Stimulated activated CD4-positive, alpha-beta T cell treated with anti-CD3 and anti-CD28 coated beads, Interleukin-15, amount 100 ng/mL, for 1 hour (primary cell): ENCODE data around the gene CCDC88A.
A peak's percentile ranks its signal among the peaks of the same experiment; 100 is the strongest.
"Not testable (repeated sequence)": the region's sequence is repeated elsewhere in the genome, so short reads cannot be mapped to it uniquely, and the experiment has no call there.

Source experiments
- DNase-seq, 2 donors: peaks; one replicate each; pipeline ENCODE4 v3.0.0-alpha.2; 2020; ENCODE audit warnings: low read depth in 1 of 2, low spot score in 1 of 2

The CCDC88A gene

DNA sequence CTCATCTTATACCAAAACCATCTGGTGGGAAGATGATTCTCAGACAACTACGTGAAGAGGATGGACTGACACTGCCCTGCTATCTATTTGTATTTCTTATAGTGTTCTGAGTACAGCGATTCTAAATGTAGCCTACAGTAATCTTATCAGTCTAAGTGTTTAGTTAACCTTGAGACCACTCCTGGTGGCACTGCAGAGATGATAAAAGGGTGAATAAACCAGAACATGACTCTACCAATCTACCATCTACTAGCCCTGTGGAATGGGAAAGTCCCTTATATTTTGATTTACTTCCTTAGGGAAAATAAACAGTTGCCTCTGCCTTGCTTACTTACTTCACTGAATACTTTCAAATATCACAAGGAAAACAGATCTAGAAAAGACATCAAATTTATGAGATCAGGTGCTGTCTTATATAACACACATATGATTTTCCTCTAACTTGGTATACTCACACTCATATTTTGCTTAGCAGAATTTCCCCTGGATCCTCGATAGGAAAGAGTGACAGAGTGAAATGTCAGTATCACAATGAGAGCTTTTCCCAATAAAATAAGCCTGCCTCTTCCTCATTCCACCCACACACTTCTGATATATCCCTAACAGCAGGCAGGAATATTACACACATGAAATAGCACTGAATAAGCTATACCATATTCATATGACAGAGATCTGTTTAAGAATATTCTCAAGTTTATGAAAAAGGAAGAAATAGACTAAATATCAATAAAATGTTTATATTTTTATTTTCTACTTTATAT is 92.0 kb downstream of the CCDC88A start:
- no peak for DNase-seq

DNA sequence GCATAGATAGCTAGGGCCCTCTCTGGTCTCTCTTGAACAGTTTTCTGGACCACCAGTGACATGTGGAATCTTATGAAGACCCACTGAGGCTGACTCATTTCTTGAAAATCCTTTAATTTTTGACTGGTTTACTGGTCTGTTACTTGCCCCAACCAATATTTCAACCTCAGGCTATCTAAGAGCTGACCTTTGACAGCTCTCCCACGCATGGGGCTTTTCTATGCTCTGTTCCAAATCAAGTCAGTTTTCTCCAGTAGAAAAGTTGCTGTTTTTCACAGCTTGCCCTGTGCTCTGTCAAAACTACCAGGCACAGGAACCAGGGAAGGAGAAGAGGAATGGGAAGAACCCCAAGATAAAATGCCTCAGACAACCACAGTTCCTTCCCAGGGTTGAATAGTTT is 104.7 kb downstream of the CCDC88A start:
- no peak for DNase-seq

DNA sequence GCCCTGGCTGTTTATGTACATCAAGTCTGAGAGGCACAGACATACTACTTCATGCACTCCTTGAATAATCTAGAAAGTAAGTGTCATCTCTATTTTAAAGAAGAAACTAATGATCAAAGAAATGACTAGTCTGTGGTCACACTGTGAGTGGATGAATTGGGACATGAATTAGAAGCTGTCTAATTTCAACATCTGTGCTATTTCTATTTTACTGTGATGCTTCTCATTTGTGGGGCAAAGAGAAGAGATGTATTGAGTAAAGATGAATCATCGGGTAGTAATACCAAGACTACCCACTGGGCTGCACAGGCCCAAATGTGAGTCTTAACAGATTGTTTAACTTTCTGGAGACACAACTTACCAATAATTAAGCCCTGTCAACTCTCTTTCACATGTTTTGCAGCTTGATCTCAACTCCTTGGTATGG is 108.2 kb downstream of the CCDC88A start:
- no peak for DNase-seq

DNA sequence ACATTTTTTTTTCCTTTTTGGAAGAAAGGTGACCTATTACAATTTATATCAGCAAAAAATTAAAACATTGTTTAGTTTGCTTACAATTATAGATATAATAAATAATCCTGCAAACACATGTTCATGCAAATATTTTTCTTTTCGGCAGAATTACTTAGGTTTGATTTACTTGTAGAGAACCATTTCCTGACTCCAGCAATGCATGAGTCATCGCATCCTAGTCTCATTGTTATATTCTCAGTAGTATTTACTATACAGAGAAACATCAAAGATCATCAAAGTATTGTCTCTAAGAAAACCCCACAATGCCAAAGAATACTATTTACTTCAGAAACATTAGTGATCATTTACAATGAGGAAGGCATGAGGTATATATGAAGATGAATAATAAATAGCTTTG is 110.2 kb downstream of the CCDC88A start:
- DNase-seq: no peak

DNA sequence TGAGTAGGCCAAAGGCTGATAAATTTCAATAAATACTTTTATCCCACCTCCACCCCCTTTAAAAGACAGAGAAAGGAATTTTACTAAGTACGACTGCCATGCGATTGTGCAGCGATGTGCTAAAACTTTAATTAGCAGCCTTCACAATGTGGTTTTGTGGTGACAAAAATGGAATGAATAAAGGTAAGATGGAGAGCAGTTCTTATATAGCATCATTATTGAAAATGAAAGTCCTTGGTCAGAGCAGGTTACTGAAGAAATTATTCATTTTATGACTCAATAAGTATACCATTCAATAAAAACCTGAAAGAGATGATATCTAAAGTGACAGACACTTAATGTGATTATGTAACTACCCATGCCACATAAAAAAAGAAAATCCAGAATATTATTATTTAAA is 117.4 kb downstream of the CCDC88A start:
- no peak for DNase-seq

DNA sequence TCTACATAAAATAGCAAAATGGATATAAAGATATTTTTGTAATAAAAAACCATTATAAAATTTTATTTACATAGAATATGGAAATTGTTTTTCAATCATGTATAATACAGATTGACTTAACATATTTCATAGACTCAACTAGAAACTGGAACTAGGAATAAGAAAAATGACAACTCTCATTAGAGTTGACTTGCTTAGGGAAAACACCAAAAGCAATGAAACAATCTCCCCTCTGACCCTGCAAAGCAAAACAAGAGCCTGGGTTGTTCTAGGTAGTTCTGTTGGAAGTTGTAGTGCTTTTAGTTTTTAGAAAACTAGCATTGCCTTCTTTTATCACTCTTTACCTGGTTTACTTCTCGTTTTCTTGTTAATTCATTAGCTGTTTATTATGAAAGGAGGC is 118.4 kb downstream of the CCDC88A start:
- no peak for DNase-seq

DNA sequence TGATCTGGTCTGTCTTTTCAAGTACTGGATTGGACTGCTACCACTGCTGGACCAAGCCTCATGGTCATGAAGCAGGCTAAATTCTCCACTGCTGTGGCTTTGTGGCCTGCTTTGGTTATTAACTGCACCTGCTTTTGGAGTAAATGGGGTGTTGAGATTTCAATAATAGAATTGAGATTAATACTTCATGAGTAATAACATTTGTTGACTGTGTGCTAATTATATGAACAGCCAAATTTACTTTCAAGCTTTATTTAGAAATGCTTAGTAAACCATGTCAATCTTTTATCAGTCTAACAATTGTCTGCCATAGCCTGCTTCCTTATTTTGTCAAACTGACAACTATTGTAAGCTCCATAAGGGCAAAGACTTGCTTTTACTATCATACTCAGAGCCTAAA is 123.3 kb downstream of the CCDC88A start:
- DNase-seq: no peak

DNA sequence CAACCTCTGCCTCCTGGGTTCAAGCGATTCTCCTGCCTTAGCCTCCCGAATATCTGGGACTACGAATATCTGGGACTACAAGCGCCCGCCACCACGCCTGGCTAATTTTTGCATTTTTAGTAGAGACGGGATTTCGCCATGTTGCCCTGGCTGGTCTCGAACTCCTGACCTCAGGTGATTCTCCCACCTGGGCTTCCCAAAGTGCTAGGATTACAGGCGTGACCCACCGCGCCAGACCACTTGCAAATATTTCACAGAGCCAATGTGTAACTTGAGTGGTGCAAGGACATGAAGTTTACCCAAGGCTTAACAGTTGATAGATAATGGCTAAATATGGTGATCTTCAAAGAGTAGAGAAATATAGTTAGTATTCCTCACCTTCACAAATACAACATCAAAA is 136.6 kb downstream of the CCDC88A start:
- no peak for DNase-seq

DNA sequence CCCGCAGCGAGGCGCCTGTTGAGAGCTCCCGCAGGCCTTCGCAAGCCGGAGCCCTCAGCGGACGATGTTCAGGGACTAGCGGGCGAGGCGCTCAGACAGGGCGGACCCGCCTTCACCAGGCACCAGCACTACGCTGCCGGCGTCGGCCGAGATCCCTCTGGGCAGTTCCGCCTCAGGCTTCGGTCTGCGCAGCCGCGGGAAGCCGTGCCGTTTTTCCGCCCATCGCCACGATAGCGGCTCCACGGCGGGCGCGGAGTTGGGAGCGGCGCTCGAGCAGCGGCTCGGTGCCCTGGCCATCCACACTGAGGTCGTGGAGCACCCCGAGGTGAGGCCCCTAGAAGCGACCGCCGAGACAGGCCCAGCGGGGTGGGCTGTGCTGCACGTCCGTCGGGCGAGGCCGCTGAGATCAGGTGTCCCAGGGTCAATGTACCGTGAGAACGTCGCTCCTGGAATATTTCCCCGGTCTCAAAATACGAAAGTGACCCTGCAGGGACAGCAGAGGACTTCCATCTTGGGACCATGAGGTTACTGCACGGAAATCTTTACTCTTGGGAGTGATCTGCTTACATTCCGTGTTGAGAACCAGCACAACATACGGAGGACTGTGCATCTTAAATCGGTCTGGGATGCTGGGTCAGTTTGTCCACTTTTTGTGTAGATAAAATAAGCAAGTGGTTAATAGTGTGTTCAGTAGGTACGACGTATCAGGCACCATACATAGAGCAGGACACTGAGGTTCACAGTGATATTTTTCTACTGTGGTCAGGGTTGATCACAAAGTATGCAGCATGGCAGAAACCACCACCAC is 137.3 kb downstream of the CCDC88A start:
- DNase-seq: peak; percentile 76 to 78

DNA sequence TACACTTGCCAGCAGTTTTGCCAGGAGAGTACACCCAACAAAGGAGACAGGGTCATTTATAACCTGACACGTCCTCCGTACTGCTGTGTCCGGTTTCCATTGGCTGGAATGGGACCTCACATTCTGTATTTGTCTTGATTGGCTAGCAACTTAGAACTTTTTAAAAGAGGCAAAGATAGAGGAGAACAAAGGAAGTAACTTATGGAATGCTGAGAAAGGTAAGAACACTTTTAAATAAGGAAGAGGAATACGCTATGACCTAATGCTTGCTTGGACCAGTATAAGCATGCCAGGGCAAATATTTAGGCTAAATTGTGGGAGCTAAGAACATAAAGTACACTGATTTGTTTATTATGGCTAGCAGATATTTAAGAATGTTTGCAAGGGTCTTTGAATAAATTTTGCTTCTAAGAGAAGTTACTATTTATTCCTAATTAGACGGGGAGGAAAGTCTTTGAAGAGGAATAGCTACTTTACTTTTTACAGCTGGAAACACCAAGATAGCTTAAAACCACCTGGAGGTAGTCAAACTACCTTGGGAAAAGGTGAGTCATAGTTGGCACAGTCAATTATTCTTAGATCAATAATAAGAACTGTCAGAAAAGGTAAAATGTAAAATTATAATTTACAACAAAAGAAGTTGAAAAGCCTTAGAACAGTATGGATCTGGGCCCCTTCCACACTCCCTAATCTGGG is 138.7 kb downstream of the CCDC88A start:
- DNase-seq: not testable (repeated sequence)

DNA sequence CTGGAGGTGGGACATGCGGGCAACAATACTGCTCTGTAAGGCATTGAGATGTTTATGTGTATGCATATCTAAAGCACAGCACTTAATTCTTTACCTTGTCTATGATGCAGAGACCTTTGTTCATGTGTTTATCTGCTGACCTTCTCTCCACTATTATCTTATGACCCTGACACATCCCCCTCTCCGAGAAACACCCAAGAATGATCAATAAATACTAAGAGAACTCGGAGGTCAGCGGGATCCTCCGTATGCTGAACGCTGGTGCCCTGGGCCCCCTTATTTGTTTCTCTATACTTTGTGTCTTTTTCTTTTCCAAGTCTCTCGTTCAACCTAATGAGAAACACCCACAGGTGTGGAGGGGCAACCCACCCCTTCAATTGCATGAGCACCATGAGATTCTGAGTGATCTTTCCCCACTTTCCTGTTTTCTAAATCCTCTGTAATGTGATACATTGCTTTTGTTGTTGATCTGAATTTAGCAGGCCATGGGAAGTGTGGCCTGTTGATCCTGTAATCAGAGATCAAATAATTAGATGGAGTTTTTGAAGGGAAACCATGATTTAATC is 139.7 kb downstream of the CCDC88A start:
- DNase-seq: not testable (repeated sequence)

DNA sequence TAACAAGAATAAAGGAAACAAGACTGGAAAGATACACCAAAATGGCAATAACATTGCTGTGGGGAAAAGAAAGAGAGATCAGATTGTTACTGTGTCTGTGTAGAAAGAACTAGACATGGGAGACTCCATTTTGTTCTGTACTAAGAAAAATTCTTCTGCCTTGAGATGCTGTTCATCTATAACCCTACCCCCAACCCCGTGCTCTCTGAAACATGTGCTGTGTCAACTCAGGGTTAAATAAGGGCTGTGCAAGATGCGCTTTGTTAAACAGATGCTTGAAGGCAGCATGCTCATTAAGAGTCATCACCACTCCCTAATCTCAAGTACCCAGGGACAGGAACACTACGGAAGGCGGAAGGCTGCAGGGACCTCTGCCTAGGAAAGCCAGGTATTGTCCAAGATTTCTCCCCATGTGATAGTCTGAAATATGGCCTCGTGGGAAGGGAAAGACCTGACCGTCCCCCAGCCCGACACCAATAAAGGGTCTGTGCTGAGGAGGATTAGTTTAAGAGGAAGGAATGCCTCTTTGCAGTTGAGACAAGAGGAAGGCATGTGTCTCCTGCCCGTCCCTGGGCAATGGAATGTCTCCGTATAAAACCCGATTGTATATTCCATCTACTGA is 140.3 kb downstream of the CCDC88A start:
- DNase-seq: not testable (repeated sequence)

DNA sequence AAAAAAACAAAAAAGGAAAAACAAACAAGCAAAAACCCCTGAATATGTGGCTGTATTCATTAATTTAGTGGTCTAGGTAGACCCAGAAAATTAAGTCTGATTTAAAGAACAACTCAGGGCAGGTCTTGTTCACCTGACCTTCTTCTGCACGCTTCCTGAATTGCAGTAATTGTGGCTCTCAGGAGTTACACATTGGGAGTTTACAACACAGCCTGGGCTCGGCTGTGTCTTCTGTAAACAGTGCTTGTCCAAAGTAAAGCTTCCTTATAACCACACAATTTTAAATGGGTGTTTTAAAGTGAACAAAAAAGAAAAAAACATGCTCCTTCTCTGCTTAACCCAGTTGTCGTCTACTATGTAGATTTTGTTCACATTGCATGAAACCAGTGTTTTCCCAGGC is 142.3 kb downstream of the CCDC88A start:
- no peak for DNase-seq

DNA sequence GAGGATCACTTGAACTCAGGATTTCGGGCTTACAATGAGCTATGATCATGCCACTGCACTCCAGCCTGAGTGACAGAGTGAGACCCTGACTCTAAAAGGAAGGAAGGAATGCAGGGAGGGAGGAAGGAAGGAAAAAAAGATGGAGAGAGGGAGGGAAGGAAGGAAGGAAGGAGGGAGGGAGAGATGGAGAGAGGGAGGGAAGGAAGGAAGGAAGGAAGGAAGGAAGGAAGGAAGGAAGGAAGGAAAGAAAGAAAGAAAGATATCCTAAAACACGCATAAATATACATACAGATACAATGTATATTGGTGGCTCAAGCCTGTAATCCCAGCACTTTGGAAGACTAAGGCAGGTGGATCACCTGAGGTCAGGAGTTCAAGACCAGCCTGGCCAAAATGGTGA is 145.3 kb downstream of the CCDC88A start:
- not testable (repeated sequence) for DNase-seq

DNA sequence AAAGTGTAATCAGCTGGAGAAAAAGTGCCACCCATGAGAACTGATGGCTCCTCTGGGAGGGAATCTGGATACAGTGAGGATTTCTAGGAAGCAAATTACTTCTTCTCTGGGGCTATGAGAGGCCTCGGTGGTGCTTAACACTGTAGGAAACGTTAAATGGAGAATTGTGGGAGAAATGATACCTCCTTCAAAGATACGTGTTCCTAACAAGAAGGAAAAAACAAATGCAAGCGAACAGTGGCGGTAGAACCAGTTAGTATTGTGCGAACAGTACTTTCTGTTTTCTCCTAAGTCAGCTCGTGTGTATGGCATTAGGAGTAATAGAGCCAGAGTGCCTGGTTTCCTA is 150.0 kb downstream of the CCDC88A start:
- DNase-seq: no peak

DNA sequence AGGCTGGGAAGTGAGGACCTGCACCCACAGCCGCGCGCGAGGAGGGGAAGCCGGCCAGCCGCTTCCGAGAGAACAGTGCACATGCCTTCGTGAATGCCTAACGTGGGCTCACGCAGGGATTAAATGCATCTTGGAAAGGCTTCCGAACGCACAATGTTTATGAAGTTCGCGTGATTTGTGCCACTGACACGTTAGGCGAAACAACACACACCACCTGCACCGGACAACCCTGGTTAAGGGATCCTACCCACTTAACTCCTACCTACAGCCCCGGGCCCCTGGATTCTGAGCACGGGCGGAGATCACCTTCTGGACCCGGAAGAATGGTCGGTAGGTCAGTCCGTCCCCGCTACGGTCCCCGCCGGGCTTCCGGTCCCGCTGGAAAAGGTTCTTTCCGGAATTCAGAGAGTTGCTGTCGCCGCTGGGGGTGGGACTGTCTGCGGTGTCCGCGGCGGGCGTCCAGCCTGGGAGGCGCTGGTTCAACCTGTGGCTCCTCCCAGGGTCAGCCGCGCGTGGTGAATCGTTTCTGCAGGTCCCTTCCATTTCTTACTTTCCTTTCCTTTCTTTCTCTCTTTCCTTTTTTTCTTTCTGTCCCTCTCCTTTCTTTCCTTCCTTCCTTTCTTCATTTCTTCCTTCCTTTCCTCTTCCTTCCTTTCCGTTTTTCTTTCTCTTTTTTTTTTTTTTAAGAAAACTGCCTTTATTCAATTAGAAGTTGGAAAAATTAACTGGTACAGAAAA is 150.6 kb downstream of the CCDC88A start, which contains the start of gene MTIF2:
MTIF2 (minus strand) TSS at position 325 of the 738 bp plus-strand sequence. CDS start 5,373 bp downstream, outside the sequence.
- peak; percentile 66 to 83 for DNase-seq

DNA sequence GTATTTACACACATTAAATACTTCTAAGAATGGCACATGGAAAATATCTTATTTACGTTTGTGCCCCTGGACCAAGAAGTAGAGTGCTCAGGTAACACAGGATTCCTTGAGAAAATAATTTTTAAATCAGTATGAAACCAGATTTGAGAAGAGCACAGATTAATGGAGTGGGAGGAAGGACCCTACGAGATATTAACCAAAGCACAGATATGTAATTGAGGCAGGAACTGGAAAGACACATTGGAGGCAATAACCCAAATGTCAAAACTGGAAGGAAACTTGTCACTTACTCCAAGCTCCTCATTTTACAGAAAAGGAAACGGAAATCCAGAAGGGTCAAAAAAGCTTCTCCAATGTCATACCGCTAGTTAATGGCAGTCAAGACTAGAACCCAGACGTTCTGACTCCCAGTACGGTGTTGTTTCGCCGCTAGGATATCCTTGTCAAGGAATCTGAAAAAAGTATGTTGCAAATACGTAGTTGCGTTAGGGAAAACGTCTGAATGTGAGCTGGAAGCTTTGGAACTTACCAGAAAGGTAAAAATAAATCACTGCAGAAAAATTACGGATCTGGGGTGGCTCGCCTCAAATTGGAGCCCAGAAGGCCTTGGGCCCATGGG is 151.3 kb downstream of the CCDC88A start:
- no peak for DNase-seq

DNA sequence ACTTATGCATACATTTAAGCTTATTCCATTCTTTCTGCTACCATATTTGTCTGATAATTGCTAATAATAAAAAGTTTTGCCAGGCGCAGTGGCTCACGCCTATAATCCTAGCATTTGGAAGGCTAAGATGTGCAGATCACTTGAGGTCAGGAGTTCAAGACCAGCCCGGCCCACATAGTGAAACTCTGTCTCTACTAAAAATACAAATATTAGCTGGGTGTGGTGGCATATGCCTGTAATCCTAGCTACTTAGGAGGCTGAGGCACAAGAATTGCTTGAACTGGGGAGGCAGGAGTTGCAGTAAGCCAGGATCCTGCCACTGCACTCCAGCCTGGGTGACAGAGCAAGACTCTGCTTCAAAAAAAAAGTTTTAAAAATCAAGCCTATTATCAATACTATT is 160.1 kb downstream of the CCDC88A start:
- DNase-seq: not testable (repeated sequence)

DNA sequence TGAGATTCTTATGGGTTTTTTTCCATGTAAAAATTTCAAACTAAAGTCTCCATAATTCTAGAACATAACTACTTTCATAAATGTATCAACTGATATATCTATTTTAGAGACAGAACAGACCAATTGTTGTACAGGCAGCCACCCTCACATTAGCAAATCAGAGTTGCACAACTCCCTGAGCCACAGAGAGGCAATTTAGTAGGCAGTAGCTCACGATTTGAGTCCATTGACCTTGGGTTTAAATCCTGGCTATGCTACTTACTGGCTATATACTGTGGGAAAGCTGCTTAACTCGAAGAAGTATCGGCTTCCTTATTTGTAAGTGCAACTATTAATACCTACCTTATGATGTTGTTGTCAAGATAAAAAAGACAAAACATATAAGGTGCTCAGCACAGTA is 166.8 kb downstream of the CCDC88A start:
- no peak for DNase-seq

DNA sequence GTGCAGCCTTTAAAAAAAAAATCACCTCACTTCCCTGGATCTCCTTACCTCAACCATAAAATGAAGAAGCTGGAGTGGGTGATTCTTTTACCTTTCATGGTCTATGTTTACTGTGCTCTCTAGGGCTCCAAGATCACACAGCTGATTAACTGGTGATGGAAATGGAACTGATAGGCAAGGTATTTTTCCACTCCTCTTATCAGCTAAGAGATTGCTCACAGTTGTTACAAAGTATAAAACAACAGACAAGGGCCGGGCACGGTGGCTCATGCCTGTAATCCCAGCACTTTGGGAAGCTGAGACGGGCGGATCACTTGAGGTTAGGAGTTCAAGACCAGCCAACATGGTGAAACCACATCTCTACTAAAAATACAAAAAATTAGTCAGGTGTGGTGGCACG is 172.6 kb downstream of the CCDC88A start:
- no peak for DNase-seq
